GM19043 (cell line): ENCODE results near the gene NMT1.
"Not testable (repeated sequence)": the region's sequence is repeated elsewhere in the genome, so short reads cannot be mapped to it uniquely, and the experiment has no call there.

Experiments used
- ATAC-seq: cut with Tn5 transposase; IDR thresholded peaks from one replicate; pipeline ENCODE4 v1.9.1; 2021; ENCODE audit warnings: low read depth; ENCODE audit not compliant: unreplicated experiment

NMT1 gene

GRCh38 chr17:45035848-45036247 lies 25.3 kb upstream of the NMT1 start:
- no peak for ATAC-seq

DNA sequence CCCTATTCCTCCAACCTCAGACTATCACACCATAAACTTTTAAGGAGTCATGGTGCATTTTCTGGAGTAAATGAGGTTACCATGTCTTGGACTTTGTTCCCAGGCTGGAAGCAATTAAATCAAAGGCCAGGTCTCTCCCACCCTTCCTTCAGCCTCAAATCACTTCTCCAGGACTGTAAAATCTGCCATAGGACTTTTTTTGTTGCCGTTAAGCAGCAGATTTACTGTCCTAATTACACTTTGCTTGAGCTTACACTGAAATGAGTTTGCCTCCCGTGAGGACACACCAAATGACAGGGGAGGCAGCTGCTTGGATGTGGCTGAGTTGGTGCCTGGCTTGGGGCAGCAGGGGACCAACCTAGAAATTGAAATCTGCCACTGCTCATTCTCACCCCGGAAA lies 24.4 kb upstream of the NMT1 start:
- no peak for ATAC-seq

- no peak for ATAC-seq
These were observed 22.1 kb upstream of the NMT1 start for GRCh38 chr17:45038728-45039634.

- no peak for ATAC-seq
These were observed 20.7 kb upstream of the NMT1 start for GRCh38 chr17:45040459-45040858.

DNA sequence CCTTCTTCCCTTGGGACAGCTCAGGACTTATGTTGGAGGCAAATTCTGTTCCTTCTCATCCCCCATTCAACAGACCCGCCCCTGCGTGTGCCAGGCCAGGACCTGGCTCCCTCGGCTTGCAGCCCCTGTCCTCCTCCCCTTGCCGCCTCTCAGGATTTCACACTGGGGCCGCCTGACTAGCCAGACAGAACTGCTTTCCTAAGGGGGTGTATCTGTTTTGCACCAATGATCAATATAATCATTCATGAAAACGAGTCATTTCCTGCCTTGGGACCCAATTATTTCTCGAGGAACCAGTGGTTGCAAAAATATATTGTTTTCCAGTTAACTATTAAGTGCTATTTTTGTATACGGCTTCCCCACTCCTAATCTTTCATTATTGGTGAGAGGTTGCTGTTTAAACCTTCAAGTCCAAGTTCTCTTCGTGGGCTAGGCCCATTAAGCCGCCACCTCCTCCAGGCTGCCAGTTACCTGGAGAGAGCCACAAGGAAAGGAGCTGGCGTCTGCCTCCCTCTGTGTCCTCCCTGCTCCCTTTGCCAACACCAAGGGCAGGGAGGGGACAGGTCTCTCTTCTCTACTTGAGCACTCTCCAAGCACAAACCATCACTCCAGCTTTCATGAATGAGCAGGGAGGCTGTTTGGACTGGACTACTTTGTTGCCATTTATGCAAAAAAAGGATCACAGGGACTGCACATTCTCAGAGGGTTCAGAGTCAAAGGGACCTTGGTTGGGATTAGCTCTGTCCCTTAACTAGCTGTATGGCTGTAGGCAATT lies 18.6 kb upstream of the NMT1 start:
- no peak for ATAC-seq

DNA sequence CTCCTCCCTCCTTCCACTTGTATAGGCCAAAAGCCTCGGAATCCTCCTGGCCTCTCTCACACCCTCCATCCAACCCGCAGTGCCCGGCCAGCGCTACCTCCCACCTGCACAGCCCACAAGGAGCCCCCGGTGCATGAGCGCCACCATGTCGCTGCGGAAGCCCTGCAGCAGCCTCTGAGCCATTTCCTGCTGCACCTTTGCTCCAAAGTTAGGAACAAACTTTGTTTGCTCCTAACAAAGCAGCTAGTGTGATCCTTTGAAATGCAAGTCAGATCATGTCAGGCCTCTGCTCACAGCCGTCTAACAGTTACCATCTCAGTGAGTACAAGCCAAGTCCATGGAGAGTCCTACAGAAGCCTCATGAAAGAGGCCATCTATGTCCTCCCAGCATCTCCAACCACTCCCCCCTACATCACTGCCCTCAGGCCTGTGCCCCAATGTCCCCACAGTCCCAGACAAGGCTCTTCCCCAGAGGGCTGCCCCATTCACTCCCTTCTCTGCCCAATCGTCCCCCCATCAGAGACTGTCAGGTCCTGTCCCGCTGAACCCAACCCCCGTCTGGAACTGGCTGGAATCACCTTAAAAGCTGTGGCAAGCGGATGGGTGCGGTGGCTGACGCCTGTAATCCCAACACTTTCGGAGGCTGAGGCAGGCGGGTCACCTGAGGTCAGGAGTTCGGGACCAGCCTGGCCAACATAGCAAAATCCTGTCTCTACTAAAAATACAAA lies 17.1 kb upstream of the NMT1 start:
- ATAC-seq = no peak

DNA sequence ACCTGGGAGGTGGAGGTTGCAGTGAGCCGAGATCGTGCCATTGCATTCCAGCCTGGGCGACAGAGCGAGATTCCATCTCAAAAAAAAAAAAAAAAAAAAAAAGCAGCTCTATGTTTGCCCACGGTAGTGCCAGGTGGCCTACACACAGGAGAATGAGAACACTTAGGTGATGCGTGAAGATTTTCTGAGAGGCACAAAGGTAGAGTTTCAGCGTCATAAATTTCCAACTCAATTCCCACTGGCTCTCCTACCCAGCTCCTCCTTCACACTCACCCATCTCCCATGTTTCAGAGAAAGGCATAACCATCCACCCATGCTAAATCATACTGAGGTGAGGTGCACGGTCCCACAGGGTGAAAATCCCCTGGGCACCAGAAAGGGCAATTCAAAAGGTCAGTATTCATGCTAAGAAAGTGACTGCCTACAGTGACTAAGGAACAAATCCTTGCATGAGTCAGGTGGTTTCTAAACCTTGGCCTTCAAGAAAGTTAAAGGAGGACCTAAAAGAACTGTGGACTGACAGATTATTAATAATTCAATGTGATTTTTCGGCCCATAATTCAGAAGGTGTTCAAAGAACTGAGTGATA lies 14.5 kb upstream of the NMT1 start:
- ATAC-seq = no peak

DNA sequence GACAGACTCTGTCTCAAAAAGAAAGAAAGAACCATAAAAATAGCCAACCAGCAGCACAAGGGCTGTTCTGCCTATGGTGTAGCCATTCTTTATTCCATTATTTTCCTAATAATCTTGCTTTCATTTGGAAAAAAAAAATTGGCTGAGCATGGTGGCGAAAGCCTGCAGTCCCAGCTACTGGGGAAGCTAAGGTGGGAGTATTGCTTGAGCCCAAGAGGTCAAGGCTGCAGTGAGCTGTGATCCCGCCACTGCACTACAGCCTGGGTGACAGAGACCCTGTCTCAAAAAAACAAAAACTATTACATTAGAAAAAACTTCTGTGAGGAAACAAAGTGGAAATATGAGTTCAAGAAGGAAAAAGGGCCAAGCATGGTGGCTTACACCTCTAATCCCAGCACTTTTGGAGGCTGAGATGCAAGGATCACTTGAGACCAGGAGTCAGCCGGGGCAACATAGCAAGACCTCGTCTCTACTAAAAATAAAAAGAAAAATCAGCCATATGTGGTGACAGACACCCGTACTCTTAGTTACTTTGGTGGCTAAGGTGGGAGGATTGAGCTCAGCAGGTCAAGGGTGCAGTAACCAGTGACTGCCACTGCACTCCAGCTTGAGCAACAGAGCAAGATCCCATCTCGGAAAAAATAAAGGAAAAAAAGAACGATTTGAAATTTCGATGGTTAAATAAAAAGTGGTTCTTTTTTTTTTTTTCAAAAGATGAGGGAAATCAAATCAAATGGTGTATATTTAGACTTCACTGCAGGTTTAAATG lies 12.1 kb upstream of the NMT1 start:
- no peak for ATAC-seq

- ATAC-seq = no peak
These were observed 10.5 kb upstream of the NMT1 start for GRCh38 chr17:45050481-45051059.

- peak; percentile 87 for ATAC-seq
These were observed 9.9 kb upstream of the NMT1 start, which contains the start of gene DCAKD for GRCh38 chr17:45051060-45051719. Gene DCAKD, minus strand, starts transcription at chr17:45051632. Its CDS starts 16,747 bp downstream, at chr17:45034885.

GRCh38 chr17:45051720-45052051 lies 9.4 kb upstream of the NMT1 start:
- ATAC-seq = not testable (repeated sequence)

- ATAC-seq = no peak
These were observed 8.9 kb upstream of the NMT1 start for GRCh38 chr17:45052052-45052772.

- ATAC-seq = no peak
These were observed 728 bp upstream of the NMT1 start for GRCh38 chr17:45060382-45060796.

- no peak for ATAC-seq
These were observed 589 bp downstream of the NMT1 start for GRCh38 chr17:45061606-45062205.

DNA sequence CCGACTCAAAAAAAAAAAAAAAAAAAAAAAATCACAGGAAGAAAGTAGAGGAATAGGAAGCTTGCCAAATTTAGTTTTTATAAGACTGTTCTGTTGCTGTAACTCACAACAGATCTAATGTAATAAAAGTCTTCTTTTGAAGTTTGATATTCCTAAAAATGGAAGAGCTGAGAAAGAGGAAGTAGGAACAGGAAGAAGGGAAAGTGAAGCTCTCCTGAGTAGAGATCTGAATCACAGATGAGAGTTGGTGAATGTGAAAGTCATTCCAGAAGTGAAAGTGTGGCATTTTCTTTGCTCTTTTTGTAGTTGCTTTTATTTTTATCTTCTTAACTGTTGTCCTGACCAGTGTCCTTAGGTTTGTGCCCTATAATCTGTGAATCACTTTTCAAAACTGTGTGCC lies 2.1 kb downstream of the NMT1 start:
- ATAC-seq = no peak

GRCh38 chr17:45067637-45068036 lies 6.5 kb downstream of the NMT1 start:
- ATAC-seq = no peak

- ATAC-seq = no peak
These were observed 8.9 kb downstream of the NMT1 start for GRCh38 chr17:45070001-45070400.

GRCh38 chr17:45070809-45071208 lies 9.7 kb downstream of the NMT1 start:
- no peak for ATAC-seq
